GM23248 (cell line): Measurements from ENCODE around the gene SPPL3.

Experiments
- EZH2 ChIP-seq: fragments of 200-600 bp; sonication (generic); IDR thresholded peaks from 2 replicates; pipeline ENCODE4 v1.6.1; 2018; ENCODE audit warnings: antibody characterized with exemption, mild to moderate bottlenecking; ENCODE audit not compliant: insufficient read depth, poor library complexity, severe bottlenecking
- EZH2phosphoT487 ChIP-seq: fragments of 200-600 bp; sonication (generic); IDR thresholded peaks from 2 replicates; pipeline ENCODE4 v1.6.1; 2018; ENCODE audit warnings: antibody characterized with exemption, moderate library complexity, mild to moderate bottlenecking, low read depth; ENCODE audit not compliant: insufficient read depth

- TF ChIP-seq EZH2: no peak
- TF ChIP-seq EZH2phosphoT487: no peak
These were observed 35.4 kb upstream of the SPPL3 start for GRCh38 chr12:120939523-120939922.
